A204.1 (cell line): ENCODE measurements around the gene ADAMTS17.
"Not testable (repeated sequence)": the region's sequence is repeated elsewhere in the genome, so short reads cannot be mapped to it uniquely, and the experiment has no call there.

Experiments
- FAIRE-seq: peaks from 2 replicates; lab custom pipeline; 2012; peaks lifted over from hg19 to GRCh38; lab: Jason Lieb, UNC

The ADAMTS17 gene

GRCh38 chr15:100341750-100342560, at the start of gene ADAMTS17:
Gene ADAMTS17, minus strand, starts transcription at chr15:100341975. Its CDS starts 76 bp downstream, at chr15:100341899.
- FAIRE-seq: no peak

GRCh38 chr15:100385300-100386050, 43.7 kb upstream of the ADAMTS17 start:
- no peak for FAIRE-seq

GRCh38 chr15:100384108-100384410, 42.3 kb upstream of the ADAMTS17 start:
- no peak for FAIRE-seq

GRCh38 chr15:100383302-100384107, 41.7 kb upstream of the ADAMTS17 start:
- no peak for FAIRE-seq

- no peak for FAIRE-seq
Measured at GRCh38 chr15:100373942-100374341, 32.2 kb upstream of the ADAMTS17 start.

GRCh38 chr15:100373120-100373896, 31.5 kb upstream of the ADAMTS17 start:
- no peak for FAIRE-seq

GRCh38 chr15:100372739-100373119, 31.0 kb upstream of the ADAMTS17 start:
- no peak for FAIRE-seq

GRCh38 chr15:100355342-100355741, 13.6 kb upstream of the ADAMTS17 start:
- FAIRE-seq: no peak

GRCh38 chr15:100353449-100353848, 11.7 kb upstream of the ADAMTS17 start:
- FAIRE-seq: no peak

GRCh38 chr15:100350434-100351226, 8.9 kb upstream of the ADAMTS17 start:
- no peak for FAIRE-seq

- FAIRE-seq: no peak
Measured at GRCh38 chr15:100349696-100350433, 8.1 kb upstream of the ADAMTS17 start.

GRCh38 chr15:100349321-100349695, 7.5 kb upstream of the ADAMTS17 start:
- no peak for FAIRE-seq

GRCh38 chr15:100348578-100348977, 6.8 kb upstream of the ADAMTS17 start:
- no peak for FAIRE-seq

- no peak for FAIRE-seq
Measured at GRCh38 chr15:100346866-100347512, 5.2 kb upstream of the ADAMTS17 start.

- no peak for FAIRE-seq
Measured at GRCh38 chr15:100345438-100345837, 3.7 kb upstream of the ADAMTS17 start.

GRCh38 chr15:100343251-100343650, 1.5 kb upstream of the ADAMTS17 start:
- no peak for FAIRE-seq

- FAIRE-seq: no peak
Measured at GRCh38 chr15:100341239-100341749, 481 bp downstream of the ADAMTS17 start.

- FAIRE-seq: no peak
Measured at GRCh38 chr15:100340721-100341238, 995 bp downstream of the ADAMTS17 start.

- no peak for FAIRE-seq
Measured at GRCh38 chr15:100339999-100340398, 1.8 kb downstream of the ADAMTS17 start.

- not testable (repeated sequence) for FAIRE-seq
Measured at GRCh38 chr15:100339451-100339850, 2.3 kb downstream of the ADAMTS17 start.
